ENCODE data around the gene PTPRN2.

DNA sequence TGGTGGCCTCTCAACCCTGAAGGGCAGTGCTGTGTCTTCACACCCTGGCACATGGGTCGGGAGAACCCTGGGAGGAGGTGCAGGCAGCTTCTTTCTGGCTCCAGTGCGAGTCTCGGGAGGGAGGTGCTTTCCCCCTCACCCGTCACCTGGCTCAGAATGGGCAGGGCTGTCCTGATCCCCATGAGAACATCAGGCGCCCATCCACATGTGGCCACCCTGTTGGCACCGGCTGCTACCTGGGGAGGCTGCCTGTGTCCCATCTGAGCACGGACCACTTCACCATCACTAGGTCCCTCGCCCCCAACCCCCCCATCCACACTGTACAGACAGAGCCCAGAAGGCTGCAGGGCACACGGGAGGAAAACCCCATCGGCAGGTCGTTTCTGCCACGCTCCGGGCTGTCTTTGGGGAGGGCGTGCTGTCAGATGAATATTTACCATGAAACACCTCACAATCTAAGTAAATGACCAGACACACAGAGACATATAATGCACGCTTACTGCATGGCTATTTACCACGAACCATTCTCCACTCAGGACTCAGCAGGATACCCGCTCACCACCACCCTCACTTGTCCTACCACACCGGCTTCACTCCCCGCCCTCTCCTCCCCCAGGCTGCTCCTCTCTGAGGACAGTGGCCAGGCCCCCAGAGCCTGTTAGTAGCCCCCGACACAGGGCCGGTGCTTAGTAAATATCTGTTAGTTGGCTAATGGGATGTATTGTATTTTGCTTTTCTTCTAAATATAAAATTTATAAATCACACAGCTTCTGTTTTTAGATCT, 968.6 kb downstream of the PTPRN2 start:
- TF ChIP-seq, protein P1, sequence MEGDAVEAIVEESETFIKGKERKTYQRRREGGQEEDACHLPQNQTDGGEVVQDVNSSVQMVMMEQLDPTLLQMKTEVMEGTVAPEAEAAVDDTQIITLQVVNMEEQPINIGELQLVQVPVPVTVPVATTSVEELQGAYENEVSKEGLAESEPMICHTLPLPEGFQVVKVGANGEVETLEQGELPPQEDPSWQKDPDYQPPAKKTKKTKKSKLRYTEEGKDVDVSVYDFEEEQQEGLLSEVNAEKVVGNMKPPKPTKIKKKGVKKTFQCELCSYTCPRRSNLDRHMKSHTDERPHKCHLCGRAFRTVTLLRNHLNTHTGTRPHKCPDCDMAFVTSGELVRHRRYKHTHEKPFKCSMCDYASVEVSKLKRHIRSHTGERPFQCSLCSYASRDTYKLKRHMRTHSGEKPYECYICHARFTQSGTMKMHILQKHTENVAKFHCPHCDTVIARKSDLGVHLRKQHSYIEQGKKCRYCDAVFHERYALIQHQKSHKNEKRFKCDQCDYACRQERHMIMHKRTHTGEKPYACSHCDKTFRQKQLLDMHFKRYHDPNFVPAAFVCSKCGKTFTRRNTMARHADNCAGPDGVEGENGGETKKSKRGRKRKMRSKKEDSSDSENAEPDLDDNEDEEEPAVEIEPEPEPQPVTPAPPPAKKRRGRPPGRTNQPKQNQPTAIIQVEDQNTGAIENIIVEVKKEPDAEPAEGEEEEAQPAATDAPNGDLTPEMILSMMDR (IDR thresholded peaks at IDR 0.05) = no peak
- TF ChIP-seq TCF7L2 (IDR thresholded peaks at IDR 0.05; ENCODE audit: low read depth, low read length) = no peak
- TF ChIP-seq, protein P2, sequence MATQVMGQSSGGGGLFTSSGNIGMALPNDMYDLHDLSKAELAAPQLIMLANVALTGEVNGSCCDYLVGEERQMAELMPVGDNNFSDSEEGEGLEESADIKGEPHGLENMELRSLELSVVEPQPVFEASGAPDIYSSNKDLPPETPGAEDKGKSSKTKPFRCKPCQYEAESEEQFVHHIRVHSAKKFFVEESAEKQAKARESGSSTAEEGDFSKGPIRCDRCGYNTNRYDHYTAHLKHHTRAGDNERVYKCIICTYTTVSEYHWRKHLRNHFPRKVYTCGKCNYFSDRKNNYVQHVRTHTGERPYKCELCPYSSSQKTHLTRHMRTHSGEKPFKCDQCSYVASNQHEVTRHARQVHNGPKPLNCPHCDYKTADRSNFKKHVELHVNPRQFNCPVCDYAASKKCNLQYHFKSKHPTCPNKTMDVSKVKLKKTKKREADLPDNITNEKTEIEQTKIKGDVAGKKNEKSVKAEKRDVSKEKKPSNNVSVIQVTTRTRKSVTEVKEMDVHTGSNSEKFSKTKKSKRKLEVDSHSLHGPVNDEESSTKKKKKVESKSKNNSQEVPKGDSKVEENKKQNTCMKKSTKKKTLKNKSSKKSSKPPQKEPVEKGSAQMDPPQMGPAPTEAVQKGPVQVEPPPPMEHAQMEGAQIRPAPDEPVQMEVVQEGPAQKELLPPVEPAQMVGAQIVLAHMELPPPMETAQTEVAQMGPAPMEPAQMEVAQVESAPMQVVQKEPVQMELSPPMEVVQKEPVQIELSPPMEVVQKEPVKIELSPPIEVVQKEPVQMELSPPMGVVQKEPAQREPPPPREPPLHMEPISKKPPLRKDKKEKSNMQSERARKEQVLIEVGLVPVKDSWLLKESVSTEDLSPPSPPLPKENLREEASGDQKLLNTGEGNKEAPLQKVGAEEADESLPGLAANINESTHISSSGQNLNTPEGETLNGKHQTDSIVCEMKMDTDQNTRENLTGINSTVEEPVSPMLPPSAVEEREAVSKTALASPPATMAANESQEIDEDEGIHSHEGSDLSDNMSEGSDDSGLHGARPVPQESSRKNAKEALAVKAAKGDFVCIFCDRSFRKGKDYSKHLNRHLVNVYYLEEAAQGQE (IDR thresholded peaks at IDR 0.05; ENCODE audit: insufficient read depth in 1 of 2, low read depth in 2 of 2, low read length in 1 of 2) = no peak
- no peak for TF ChIP-seq SIN3A (IDR thresholded peaks at IDR 0.05; ENCODE audit: borderline replicate concordance, insufficient read depth, low read depth, low read length)
